ENCODE data around the gene APBA1. TPM values are rescaled to one million over a fixed set of nuclear protein-coding genes. Genes with fewer than 3 reads are reported as not detected.

Gene APBA1
- polyA plus RNA-seq, 3 donors = 1.6 TPM; not detected in 2

DNA sequence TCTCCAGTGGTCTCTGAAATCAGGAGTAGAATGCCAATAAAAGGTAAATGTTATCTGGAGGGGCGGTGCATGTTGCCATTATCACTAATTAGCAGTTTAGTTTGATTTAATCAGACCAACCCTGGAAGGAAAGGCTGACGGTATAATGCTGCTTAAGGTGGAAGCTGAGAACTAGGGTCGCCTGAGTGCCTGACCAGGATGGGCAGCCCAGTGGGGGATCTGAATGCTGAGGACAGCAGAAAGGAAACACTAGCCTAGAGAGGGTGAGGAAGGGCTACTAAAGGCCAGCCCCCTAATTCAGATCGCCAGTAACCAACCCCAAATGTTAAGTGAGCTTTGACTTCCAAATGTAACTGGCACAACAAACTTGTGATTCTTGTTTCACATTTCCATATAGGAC is 172.2 kb downstream of the APBA1 start:
- Mint-ChIP-seq H3K36me3 (no peaks in the 10 kb centered on the region), H3K4me1 (no peaks in the 10 kb centered on the region), H3K27ac (no peak overlapping the region), H3K9me3 (peaks cover 0 to 2% (median 2%) of the 10 kb centered on the region in 7 donors), H3K27me3 (ENCODE audit: low read depth in 3 of 3) (peaks cover 0 to 5% (median 1%) of the 10 kb centered on the region in 3 donors), H3K4me3 (no peak overlapping the region)
- Histone ChIP-seq H4K20me1 (ENCODE audit: insufficient read depth, low read length) (no peaks in the 10 kb centered on the region), H3K9ac (ENCODE audit: insufficient read depth, low read length, poor library complexity, severe bottlenecking) (no peak overlapping the region), H3K27ac (ENCODE audit: low read depth in 1 of 2, low read length in 2 of 2) (no peak overlapping the region), H3K9me3 (replicated peaks in 1 of 2; ENCODE audit: control insufficient read depth in 1 of 2, insufficient read depth in 1 of 2, low read length in 2 of 2) (peaks cover 0 to under 1% of the 10 kb centered on the region in 2 donors), H3K4me2 (replicated peaks; ENCODE audit: extremely low read depth, low read length, poor library complexity, severe bottlenecking) (no peak overlapping the region), H3K27me3 (ENCODE audit: control insufficient read depth in 2 of 2, insufficient read depth in 2 of 2, low read length in 2 of 2) (no peaks in the 10 kb centered on the region), H2AFZ (ENCODE audit: insufficient read depth, low read depth, low read length, poor library complexity, severe bottlenecking) (no peak overlapping the region), H3K4me1 (ENCODE audit: control insufficient read depth in 1 of 2, insufficient read depth in 2 of 2, low read length in 2 of 2) (no peaks in the 10 kb centered on the region), H3K79me2 (ENCODE audit: insufficient read depth, low read length) (no peaks in the 10 kb centered on the region), H3K4me3 (replicated peaks in 1 of 3; ENCODE audit: low read depth in 2 of 3, low read length in 3 of 3) (no peak overlapping the region), H3K36me3 (replicated peaks in 1 of 2; ENCODE audit: control insufficient read depth in 1 of 2, insufficient read depth in 2 of 2, low read length in 2 of 2) (no peaks in the 10 kb centered on the region)
- DNase-seq = no peak
- intact Hi-C loops (cut with micrococcal nuclease) = no loop called here
- TF ChIP-seq, protein P1, sequence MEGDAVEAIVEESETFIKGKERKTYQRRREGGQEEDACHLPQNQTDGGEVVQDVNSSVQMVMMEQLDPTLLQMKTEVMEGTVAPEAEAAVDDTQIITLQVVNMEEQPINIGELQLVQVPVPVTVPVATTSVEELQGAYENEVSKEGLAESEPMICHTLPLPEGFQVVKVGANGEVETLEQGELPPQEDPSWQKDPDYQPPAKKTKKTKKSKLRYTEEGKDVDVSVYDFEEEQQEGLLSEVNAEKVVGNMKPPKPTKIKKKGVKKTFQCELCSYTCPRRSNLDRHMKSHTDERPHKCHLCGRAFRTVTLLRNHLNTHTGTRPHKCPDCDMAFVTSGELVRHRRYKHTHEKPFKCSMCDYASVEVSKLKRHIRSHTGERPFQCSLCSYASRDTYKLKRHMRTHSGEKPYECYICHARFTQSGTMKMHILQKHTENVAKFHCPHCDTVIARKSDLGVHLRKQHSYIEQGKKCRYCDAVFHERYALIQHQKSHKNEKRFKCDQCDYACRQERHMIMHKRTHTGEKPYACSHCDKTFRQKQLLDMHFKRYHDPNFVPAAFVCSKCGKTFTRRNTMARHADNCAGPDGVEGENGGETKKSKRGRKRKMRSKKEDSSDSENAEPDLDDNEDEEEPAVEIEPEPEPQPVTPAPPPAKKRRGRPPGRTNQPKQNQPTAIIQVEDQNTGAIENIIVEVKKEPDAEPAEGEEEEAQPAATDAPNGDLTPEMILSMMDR (IDR thresholded peaks at IDR 0.05) = no peak
- 92% methylated on average over 4 of the region's 4 CpGs for WGBS (ENCODE audit: insufficient coverage)

DNA sequence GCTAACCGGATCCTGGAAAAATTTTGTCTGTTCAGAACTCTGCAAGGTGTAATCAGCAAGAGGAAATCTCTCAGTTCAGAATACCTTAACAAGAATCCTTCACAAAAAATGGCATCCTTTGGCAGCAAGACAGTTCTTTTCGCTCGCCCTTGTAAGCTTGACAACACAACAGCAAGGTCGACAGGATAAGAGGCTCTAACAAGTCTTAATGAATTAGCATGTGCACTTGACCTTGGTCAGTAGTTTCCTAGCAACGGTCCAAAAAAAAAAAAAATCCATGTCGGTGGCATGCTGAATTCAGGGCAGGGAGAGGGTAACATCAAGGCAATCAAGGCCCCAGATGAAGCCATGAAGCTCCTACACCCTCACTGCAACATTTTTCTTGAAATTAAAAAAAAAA is 172.8 kb downstream of the APBA1 start:
- intact Hi-C loops (cut with micrococcal nuclease) = no loop called here
- H3K79me2 ChIP-seq (ENCODE audit: insufficient read depth, low read length) = no peaks in the 10 kb centered on the region
- no peak overlapping the region for H3K4me3 ChIP-seq (replicated peaks in 1 of 3; ENCODE audit: low read depth in 2 of 3, low read length in 3 of 3)
- no peaks in the 10 kb centered on the region for H3K4me1 Mint-ChIP-seq
- peaks cover 0 to 2% (median 1%) of the 10 kb centered on the region in 7 donors for H3K9me3 Mint-ChIP-seq
- no peaks in the 10 kb centered on the region for H3K4me1 ChIP-seq (ENCODE audit: control insufficient read depth in 1 of 2, insufficient read depth in 2 of 2, low read length in 2 of 2)
- no peak overlapping the region for H3K9ac ChIP-seq (ENCODE audit: insufficient read depth, low read length, poor library complexity, severe bottlenecking)
- no peak overlapping the region for H3K27ac ChIP-seq (ENCODE audit: low read depth in 1 of 2, low read length in 2 of 2)
- H3K27me3 ChIP-seq (ENCODE audit: control insufficient read depth in 2 of 2, insufficient read depth in 2 of 2, low read length in 2 of 2) = no peaks in the 10 kb centered on the region
- H3K36me3 Mint-ChIP-seq = no peaks in the 10 kb centered on the region
- H3K9me3 ChIP-seq (replicated peaks in 1 of 2; ENCODE audit: control insufficient read depth in 1 of 2, insufficient read depth in 1 of 2, low read length in 2 of 2) = no peaks in the 10 kb centered on the region
- no peak overlapping the region for H2AFZ ChIP-seq (ENCODE audit: insufficient read depth, low read depth, low read length, poor library complexity, severe bottlenecking)
- H3K4me3 Mint-ChIP-seq = no peak overlapping the region
- TF ChIP-seq, protein P1 (IDR thresholded peaks at IDR 0.05) = no peak
- H4K20me1 ChIP-seq (ENCODE audit: insufficient read depth, low read length) = no peaks in the 10 kb centered on the region
- H3K27me3 Mint-ChIP-seq (ENCODE audit: low read depth in 3 of 3) = peaks cover 0 to 5% (median 1%) of the 10 kb centered on the region in 3 donors
- no peak for DNase-seq
- H3K36me3 ChIP-seq (replicated peaks in 1 of 2; ENCODE audit: control insufficient read depth in 1 of 2, insufficient read depth in 2 of 2, low read length in 2 of 2) = no peaks in the 10 kb centered on the region
- no peak overlapping the region for H3K4me2 ChIP-seq (replicated peaks; ENCODE audit: extremely low read depth, low read length, poor library complexity, severe bottlenecking)
- no peak overlapping the region for H3K27ac Mint-ChIP-seq
- 90% methylated on average over 4 of the region's 6 CpGs for WGBS (ENCODE audit: insufficient coverage)
